ENCODE measurements around the gene TJAP1.
"Not testable (repeated sequence)": the region's sequence is repeated elsewhere in the genome, so short reads cannot be mapped to it uniquely, and the experiment has no call there.

TJAP1 gene

GRCh38 chr6:43451939-43452338 lies 25.4 kb upstream of the TJAP1 start:
- no peaks in the 10 kb centered on the region for H3K27me3 ChIP-seq (replicated peaks; ENCODE audit: control insufficient read depth, insufficient read depth, low read length, poor library complexity, severe bottlenecking)
- H3K27ac ChIP-seq (ENCODE audit: insufficient read depth, low read length, poor library complexity, severe bottlenecking) = no peak overlapping the region
- H3K9me3 ChIP-seq (ENCODE audit: control insufficient read depth, low read length) = no peaks in the 10 kb centered on the region
- DNase-seq = no peak
- H3K4me3 ChIP-seq (ENCODE audit: insufficient read depth, low read depth, low read length, poor library complexity, severe bottlenecking) = no peak overlapping the region
- H3K4me1 ChIP-seq (ENCODE audit: control insufficient read depth, insufficient read depth, low read length, poor library complexity, severe bottlenecking) = peaks cover 12% of the 10 kb centered on the region
- peaks cover 36% of the 10 kb centered on the region for H3K36me3 ChIP-seq (ENCODE audit: control insufficient read depth, insufficient read depth, low read length)

DNA sequence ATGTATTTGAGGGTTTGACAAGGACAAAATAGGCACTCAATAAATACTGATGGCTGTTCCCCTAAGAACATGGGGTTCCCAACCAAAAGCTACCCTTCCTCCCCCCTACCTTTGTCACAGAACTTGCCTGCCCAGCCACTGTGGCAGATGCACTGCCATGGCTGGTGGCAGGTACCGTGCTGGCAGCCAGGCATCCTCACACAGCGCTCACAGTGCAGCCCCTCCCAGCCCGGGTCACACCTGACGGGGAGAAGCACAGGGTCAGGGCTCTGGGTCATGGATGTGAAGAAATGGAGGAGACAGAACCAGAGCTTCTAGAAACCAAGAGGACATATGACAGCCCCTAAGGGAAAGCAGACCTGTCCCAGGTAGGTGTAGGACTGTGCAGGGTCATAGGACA lies 24.5 kb upstream of the TJAP1 start:
- Histone ChIP-seq H3K27ac (ENCODE audit: insufficient read depth, low read length, poor library complexity, severe bottlenecking) (no peak overlapping the region), H3K4me1 (ENCODE audit: control insufficient read depth, insufficient read depth, low read length, poor library complexity, severe bottlenecking) (peaks cover 12% of the 10 kb centered on the region), H3K9me3 (ENCODE audit: control insufficient read depth, low read length) (no peaks in the 10 kb centered on the region), H3K27me3 (replicated peaks; ENCODE audit: control insufficient read depth, insufficient read depth, low read length, poor library complexity, severe bottlenecking) (no peaks in the 10 kb centered on the region), H3K36me3 (ENCODE audit: control insufficient read depth, insufficient read depth, low read length) (peaks cover 27% of the 10 kb centered on the region), H3K4me3 (ENCODE audit: insufficient read depth, low read depth, low read length, poor library complexity, severe bottlenecking) (no peak overlapping the region)
- no peak for DNase-seq

DNA sequence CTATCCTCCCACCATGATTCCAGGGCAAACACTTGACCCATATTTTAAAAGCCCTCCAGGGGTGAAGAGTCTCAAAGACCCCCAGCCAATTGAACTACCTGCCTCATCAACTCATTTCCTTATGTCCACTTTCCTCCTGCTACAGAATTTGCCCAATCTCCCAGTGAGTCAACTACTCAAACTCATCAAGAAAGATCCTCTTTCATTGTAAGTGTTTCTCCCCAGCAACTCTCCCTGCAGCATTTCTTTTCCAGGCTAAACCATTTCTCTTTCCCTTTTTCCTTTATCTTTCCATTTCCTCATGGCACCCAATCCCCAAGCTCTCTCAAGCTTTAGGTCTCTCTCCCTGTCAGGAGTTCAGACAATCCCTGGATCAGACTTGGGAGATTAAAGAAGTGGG lies 23.5 kb upstream of the TJAP1 start:
- DNase-seq = no peak
- Histone ChIP-seq H3K36me3 (ENCODE audit: control insufficient read depth, insufficient read depth, low read length) (peaks cover 21% of the 10 kb centered on the region), H3K27ac (ENCODE audit: insufficient read depth, low read length, poor library complexity, severe bottlenecking) (peak overlapping the region; percentile 34), H3K4me3 (ENCODE audit: insufficient read depth, low read depth, low read length, poor library complexity, severe bottlenecking) (no peak overlapping the region), H3K27me3 (replicated peaks; ENCODE audit: control insufficient read depth, insufficient read depth, low read length, poor library complexity, severe bottlenecking) (no peaks in the 10 kb centered on the region), H3K9me3 (ENCODE audit: control insufficient read depth, low read length) (no peaks in the 10 kb centered on the region), H3K4me1 (ENCODE audit: control insufficient read depth, insufficient read depth, low read length, poor library complexity, severe bottlenecking) (peaks cover 12% of the 10 kb centered on the region)

DNA sequence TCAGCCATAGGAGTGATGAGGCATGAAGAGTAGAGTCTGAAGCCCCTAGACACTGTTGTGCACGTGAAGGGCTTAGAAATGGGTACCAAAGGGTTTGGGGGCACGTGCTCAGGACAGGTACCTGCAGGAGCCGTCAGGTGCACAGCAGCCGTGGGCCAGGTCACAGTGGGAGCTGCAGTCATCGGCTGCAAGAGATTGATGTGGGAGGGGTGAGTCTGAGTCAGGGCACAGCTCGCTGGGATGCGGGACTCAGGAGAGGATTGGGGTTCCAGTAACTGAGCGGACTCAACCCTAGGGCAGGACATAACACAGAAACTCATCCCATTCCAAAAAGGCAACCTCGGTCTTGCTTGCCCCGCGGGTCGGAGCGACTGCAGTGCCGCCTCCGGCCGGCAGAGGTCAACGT lies 23.1 kb upstream of the TJAP1 start:
- peaks cover 17% of the 10 kb centered on the region for H3K36me3 ChIP-seq (ENCODE audit: control insufficient read depth, insufficient read depth, low read length)

GRCh38 chr6:43454696-43455530 lies 22.5 kb upstream of the TJAP1 start:
- Histone ChIP-seq H3K36me3 (ENCODE audit: control insufficient read depth, insufficient read depth, low read length) (peaks cover 11% of the 10 kb centered on the region), H3K27ac (ENCODE audit: insufficient read depth, low read length, poor library complexity, severe bottlenecking) (no peak overlapping the region), H3K4me3 (ENCODE audit: insufficient read depth, low read depth, low read length, poor library complexity, severe bottlenecking) (peak overlapping the region; percentile 78), H3K4me1 (ENCODE audit: control insufficient read depth, insufficient read depth, low read length, poor library complexity, severe bottlenecking) (peaks cover 12% of the 10 kb centered on the region), H3K9me3 (ENCODE audit: control insufficient read depth, low read length) (no peaks in the 10 kb centered on the region), H3K27me3 (replicated peaks; ENCODE audit: control insufficient read depth, insufficient read depth, low read length, poor library complexity, severe bottlenecking) (no peaks in the 10 kb centered on the region)
- DNase-seq = peak; percentile 7 to 14 (median 9)

More for the DNA sequence above, 23.1 kb upstream of the TJAP1 start:
- peak overlapping the region; percentile 78 for H3K4me3 ChIP-seq (ENCODE audit: insufficient read depth, low read depth, low read length, poor library complexity, severe bottlenecking)
- peak; percentile 28 to 55 (median 32) for DNase-seq
- no peaks in the 10 kb centered on the region for H3K27me3 ChIP-seq (replicated peaks; ENCODE audit: control insufficient read depth, insufficient read depth, low read length, poor library complexity, severe bottlenecking)
- H3K4me1 ChIP-seq (ENCODE audit: control insufficient read depth, insufficient read depth, low read length, poor library complexity, severe bottlenecking) = peaks cover 12% of the 10 kb centered on the region
- peak overlapping the region; percentile 34 for H3K27ac ChIP-seq (ENCODE audit: insufficient read depth, low read length, poor library complexity, severe bottlenecking)
- no peaks in the 10 kb centered on the region for H3K9me3 ChIP-seq (ENCODE audit: control insufficient read depth, low read length)

GRCh38 chr6:43455531-43456428 lies 21.6 kb upstream of the TJAP1 start, which contains the start of gene DLK2:
TSS of gene DLK2 (minus strand) at chr6:43455548. CDS start at chr6:43454825, 723 bp downstream.
- Histone ChIP-seq H3K36me3 (ENCODE audit: control insufficient read depth, insufficient read depth, low read length) (peaks cover 4% of the 10 kb centered on the region), H3K27me3 (replicated peaks; ENCODE audit: control insufficient read depth, insufficient read depth, low read length, poor library complexity, severe bottlenecking) (no peaks in the 10 kb centered on the region), H3K4me3 (ENCODE audit: insufficient read depth, low read depth, low read length, poor library complexity, severe bottlenecking) (peak within 1 kb of the TSS; percentile 78), H3K4me1 (ENCODE audit: control insufficient read depth, insufficient read depth, low read length, poor library complexity, severe bottlenecking) (peaks cover 12% of the 10 kb centered on the region), H3K27ac (ENCODE audit: insufficient read depth, low read length, poor library complexity, severe bottlenecking) (no peak within 1 kb of the TSS), H3K9me3 (ENCODE audit: control insufficient read depth, low read length) (no peaks in the 10 kb centered on the region)
- peak in 2 of 3 donors; percentile 11 to 28 for DNase-seq

DNA sequence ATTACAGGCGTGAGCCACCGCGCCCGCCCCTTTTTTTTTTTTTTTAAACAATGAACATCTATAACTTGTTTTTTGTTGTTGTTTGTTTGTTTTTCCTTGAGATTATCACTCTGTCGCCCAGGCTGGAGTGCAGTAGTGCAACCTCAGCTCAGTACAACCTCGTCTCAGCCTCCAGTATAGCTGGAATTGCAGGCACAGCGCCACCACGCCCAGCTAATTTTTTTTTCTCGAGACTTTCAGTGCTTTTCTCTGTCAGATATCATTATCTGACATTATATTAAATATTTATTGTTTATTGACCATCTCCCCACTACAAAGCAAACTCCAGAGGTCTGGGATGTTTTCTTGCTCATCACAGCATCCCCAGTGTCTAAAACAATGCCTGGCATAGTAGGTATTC lies 19.7 kb upstream of the TJAP1 start:
- Histone ChIP-seq H3K27me3 (replicated peaks; ENCODE audit: control insufficient read depth, insufficient read depth, low read length, poor library complexity, severe bottlenecking) (no peaks in the 10 kb centered on the region), H3K4me3 (ENCODE audit: insufficient read depth, low read depth, low read length, poor library complexity, severe bottlenecking) (no peak overlapping the region), H3K36me3 (ENCODE audit: control insufficient read depth, insufficient read depth, low read length) (no peaks in the 10 kb centered on the region), H3K4me1 (ENCODE audit: control insufficient read depth, insufficient read depth, low read length, poor library complexity, severe bottlenecking) (peaks cover 12% of the 10 kb centered on the region), H3K27ac (ENCODE audit: insufficient read depth, low read length, poor library complexity, severe bottlenecking) (no peak overlapping the region), H3K9me3 (ENCODE audit: control insufficient read depth, low read length) (no peaks in the 10 kb centered on the region)
- no peak for DNase-seq

GRCh38 chr6:43458154-43458553 lies 19.2 kb upstream of the TJAP1 start:
- H3K4me1 ChIP-seq (ENCODE audit: control insufficient read depth, insufficient read depth, low read length, poor library complexity, severe bottlenecking) = peaks cover 12% of the 10 kb centered on the region
- not testable (repeated sequence) for H3K27me3 ChIP-seq (replicated peaks; ENCODE audit: control insufficient read depth, insufficient read depth, low read length, poor library complexity, severe bottlenecking); H3K4me3 ChIP-seq (ENCODE audit: insufficient read depth, low read depth, low read length, poor library complexity, severe bottlenecking); H3K27ac ChIP-seq (ENCODE audit: insufficient read depth, low read length, poor library complexity, severe bottlenecking); H3K36me3 ChIP-seq (ENCODE audit: control insufficient read depth, insufficient read depth, low read length); H3K9me3 ChIP-seq (ENCODE audit: control insufficient read depth, low read length); DNase-seq

GRCh38 chr6:43459535-43459934 lies 17.8 kb upstream of the TJAP1 start:
- no peaks in the 10 kb centered on the region for H3K9me3 ChIP-seq (ENCODE audit: control insufficient read depth, low read length)
- DNase-seq = no peak
- H3K36me3 ChIP-seq (ENCODE audit: control insufficient read depth, insufficient read depth, low read length) = no peaks in the 10 kb centered on the region
- H3K27ac ChIP-seq (ENCODE audit: insufficient read depth, low read length, poor library complexity, severe bottlenecking) = no peak overlapping the region
- no peaks in the 10 kb centered on the region for H3K27me3 ChIP-seq (replicated peaks; ENCODE audit: control insufficient read depth, insufficient read depth, low read length, poor library complexity, severe bottlenecking)
- H3K4me3 ChIP-seq (ENCODE audit: insufficient read depth, low read depth, low read length, poor library complexity, severe bottlenecking) = no peak overlapping the region
- H3K4me1 ChIP-seq (ENCODE audit: control insufficient read depth, insufficient read depth, low read length, poor library complexity, severe bottlenecking) = peaks cover 9% of the 10 kb centered on the region

DNA sequence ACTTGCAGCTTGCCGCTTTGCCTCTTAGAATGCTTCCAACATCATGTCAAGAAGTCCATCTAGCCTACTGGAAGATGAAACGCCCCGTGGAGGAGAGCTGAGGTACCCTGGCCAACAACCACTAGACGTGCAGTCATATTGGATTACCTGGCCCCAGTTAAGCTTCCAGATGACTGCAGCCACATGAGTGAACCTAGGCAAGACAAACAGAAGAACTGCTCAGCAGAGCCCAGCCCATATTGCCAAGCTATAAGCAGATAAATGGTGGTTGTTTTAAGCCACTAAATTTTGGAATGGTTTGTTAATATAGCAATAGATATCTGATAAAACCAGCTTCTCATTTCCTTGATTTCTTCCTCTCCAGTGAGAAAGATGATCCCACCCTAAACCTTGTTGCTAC lies 17.3 kb upstream of the TJAP1 start:
- Histone ChIP-seq H3K27ac (ENCODE audit: insufficient read depth, low read length, poor library complexity, severe bottlenecking) (no peak overlapping the region), H3K36me3 (ENCODE audit: control insufficient read depth, insufficient read depth, low read length) (no peaks in the 10 kb centered on the region), H3K4me3 (ENCODE audit: insufficient read depth, low read depth, low read length, poor library complexity, severe bottlenecking) (no peak overlapping the region), H3K27me3 (replicated peaks; ENCODE audit: control insufficient read depth, insufficient read depth, low read length, poor library complexity, severe bottlenecking) (no peaks in the 10 kb centered on the region), H3K9me3 (ENCODE audit: control insufficient read depth, low read length) (no peaks in the 10 kb centered on the region), H3K4me1 (ENCODE audit: control insufficient read depth, insufficient read depth, low read length, poor library complexity, severe bottlenecking) (peaks cover 6% of the 10 kb centered on the region)
- DNase-seq = no peak

Data from effector memory CD4-positive, alpha-beta T cell (primary cell).